OCI-LY7 (cell line): ENCODE measurements around the gene CENPVL1. TPM values are rescaled to one million over a fixed set of nuclear protein-coding genes. Genes with fewer than 3 reads are reported as not detected.

Experiments used
- BruUV-seq: library from RNA; stranded (reverse); fragments of 400-500 nt; replicated peaks from 2 replicates; lab custom pipeline; 2021; lab: Mats Ljungman, UMichigan
- CTCF ChIA-PET: fragments of 300-600 bp; sonication (Branson Sonifier 250); formaldehyde crosslinking; loops from one replicate; lab custom pipeline; 2022; ENCODE audit warnings: antibody characterized with exemption; ENCODE audit not compliant: unreplicated experiment; lab: Charles Lee
- POLR2A ChIA-PET: fragments of 300-600 bp; sonication (Branson Sonifier 250); formaldehyde crosslinking; loops from one replicate; lab custom pipeline; 2022; ENCODE audit warnings: antibody characterized with exemption; lab: Charles Lee
- DNase-seq: peaks from one replicate; pipeline ENCODE4 v3.0.0-alpha.2; 2015; ENCODE audit warnings: low spot score
- H2AFZ ChIP-seq: fragments of 200-600 bp; sonication (generic), shearing (Covaris generic); 2 replicates; pipeline ENCODE4 v1.6.1; 2014; ENCODE audit warnings: mild to moderate bottlenecking, antibody characterized with exemption, low read length, moderate library complexity
- H3K27ac ChIP-seq: fragments of 200-600 bp; sonication (generic); 2 replicates; pipeline ENCODE4 v1.5.1; 2014; ENCODE audit warnings: mixed run types, low read depth, mild to moderate bottlenecking, moderate library complexity, low read length, inconsistent platforms; ENCODE audit not compliant: poor library complexity, severe bottlenecking
- H3K36me3 ChIP-seq: fragments of 200-600 bp; sonication (generic); 2 replicates; pipeline ENCODE4 v1.6.1; 2014; ENCODE audit warnings: mild to moderate bottlenecking, antibody characterized with exemption, low read length, moderate library complexity, mixed read lengths; ENCODE audit not compliant: insufficient read depth
- H3K4me1 ChIP-seq: fragments of 200-600 bp; sonication (generic); 2 replicates; pipeline ENCODE4 v1.5.1; 2014; ENCODE audit warnings: mild to moderate bottlenecking, low read length; ENCODE audit not compliant: insufficient read depth, poor library complexity, severe bottlenecking
- H3K4me2 ChIP-seq: fragments of 200-600 bp; sonication (generic); 2 replicates; pipeline ENCODE4 v1.6.1; 2014; ENCODE audit warnings: mild to moderate bottlenecking, low read length
- H3K4me3 ChIP-seq: fragments of 200-600 bp; sonication (generic); 2 replicates; pipeline ENCODE4 v1.5.1; 2014; ENCODE audit warnings: mild to moderate bottlenecking, low read depth, low read length; ENCODE audit not compliant: poor library complexity, severe bottlenecking
- H3K79me2 ChIP-seq: fragments of 200-600 bp; sonication (generic); 2 replicates; pipeline ENCODE4 v1.6.1; 2016; ENCODE audit warnings: low read depth, mild to moderate bottlenecking, low read length, moderate library complexity, mixed read lengths; ENCODE audit not compliant: insufficient read depth
- H3K9me2 ChIP-seq: fragments of 200-600 bp; sonication (generic); 2 replicates; pipeline ENCODE4 v1.6.1; 2016; ENCODE audit warnings: mild to moderate bottlenecking, low read length, mixed read lengths; ENCODE audit not compliant: insufficient read depth
- H3K9me3 ChIP-seq: fragments of 200-600 bp; sonication (generic); 2 replicates; pipeline ENCODE4 v1.6.1; 2014; ENCODE audit warnings: mild to moderate bottlenecking, mixed run types, low read length, mixed read lengths
- H4K20me1 ChIP-seq: fragments of 200-600 bp; sonication (generic); 2 replicates; pipeline ENCODE4 v1.6.1; 2014; ENCODE audit warnings: mild to moderate bottlenecking, antibody characterized with exemption, low read length, moderate library complexity, mixed read lengths; ENCODE audit not compliant: insufficient read depth
- EZH2phosphoT487 ChIP-seq: fragments of 200-600 bp; sonication (generic); IDR thresholded peaks from 2 replicates; pipeline ENCODE4 v1.6.1; 2018; ENCODE audit warnings: low read depth, borderline replicate concordance, mild to moderate bottlenecking, mixed run types, antibody characterized with exemption, low read length, moderate library complexity, mixed read lengths
- intact Hi-C: fragments of 100-400 bp; cut with micrococcal nuclease; formaldehyde crosslinking; loops from one replicate; pipeline ENCODE4 v1.10.0; 2022; ENCODE audit not compliant: unreplicated experiment
- total RNA-seq, 2 experiments: library from RNA; depleted of rRNA in 1 of 2; stranded (reverse); fragments of >200 nt in 1 of 2; shearing (Covaris generic) in 1 of 2; gene quantifications; 2 replicates each; pipeline ENCODE4 v1.2.3, GENCODE V29; 2014 to 2022
- TF ChIP-seq, protein P1 (sequence below): fragments of 200-600 bp; sonication (generic); conservative IDR thresholded peaks from 2 replicates; pipeline ENCODE4 v1.5.1; 2014; ENCODE audit warnings: mild to moderate bottlenecking, antibody characterized with exemption, low read length, moderate library complexity, mixed read lengths

CENPVL1 gene
- total RNA-seq, 2 experiments from 2014 or later, result not detected

DNA sequence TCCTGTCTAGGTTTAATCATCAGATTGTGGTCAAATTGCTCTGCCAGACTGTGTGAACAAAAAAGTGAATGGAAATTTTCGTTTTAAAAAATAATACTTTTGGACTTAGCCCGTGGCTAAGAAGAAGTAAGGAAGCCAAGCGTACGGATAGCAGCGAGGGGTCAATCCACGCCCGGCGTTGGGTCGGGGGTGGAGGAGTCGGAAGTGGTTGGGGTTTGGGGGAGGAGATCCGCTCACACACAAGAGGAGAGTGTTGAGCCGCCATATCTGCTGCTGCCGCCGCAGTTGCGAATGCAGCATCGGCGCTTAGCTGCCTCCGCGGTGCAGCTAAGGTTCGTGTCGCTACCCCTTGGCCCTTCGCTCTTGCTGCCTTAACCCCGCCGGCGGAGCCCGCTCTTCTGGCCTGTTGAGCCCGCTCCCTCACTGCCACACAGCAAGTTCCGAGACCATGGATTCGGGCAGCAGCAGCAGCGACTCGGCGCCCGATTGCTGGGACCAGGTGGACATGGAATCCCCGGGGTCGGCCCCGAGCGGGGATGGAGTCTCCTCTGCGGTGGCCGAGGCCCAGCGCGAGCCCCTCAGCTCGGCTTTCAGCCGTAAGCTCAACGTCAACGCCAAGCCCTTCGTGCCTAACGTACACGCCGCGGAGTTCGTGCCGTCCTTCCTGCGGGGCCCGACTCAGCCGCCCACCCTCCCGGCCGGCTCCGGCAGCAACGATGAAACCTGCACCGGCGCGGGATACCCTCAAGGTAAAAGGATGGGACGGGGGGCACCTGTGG, 33.1 kb downstream of the CENPVL1 start, which contains the start of gene GSPT2:
TSS of gene GSPT2 (plus strand) at position 264 of the 779 bp plus-strand sequence. CDS start at position 449, 185 bp downstream.
- Histone ChIP-seq H3K4me2 (peak within 1 kb of the TSS; percentile 74), H3K27ac (peak within 1 kb of the TSS; percentile 69), H3K9me3 (no peaks in the 10 kb centered on the region), H4K20me1 (no peaks in the 10 kb centered on the region; the same call in 1 of the 2 replicates), H3K4me3 (peak within 1 kb of the TSS; percentile 88), H3K9me2 (no peaks in the 10 kb centered on the region), H3K4me1 (peaks cover 30% of the 10 kb centered on the region), H3K79me2 (peaks cover 17% of the 10 kb centered on the region; the same call in 1 of the 2 replicates), H3K36me3 (peaks cover 4% of the 10 kb centered on the region; the same call in 1 of the 2 replicates), H2AFZ (peak within 1 kb of the TSS; percentile 90)
- DNase-seq, result peak; percentile 72
- intact Hi-C loops, result loop anchor here (2.0 kb wide), 1 partner anchor 59 kb away; no protein-coding TSS in a partner anchor
- TF ChIP-seq EZH2phosphoT487, result no peak
- POLR2A ChIA-PET, result interaction anchor here (0.8 to 1.4 kb wide), 3 partner anchors 59 to 106 kb away, joined by 3 read pairs; no protein-coding TSS in a partner anchor
- BruUV-seq, result no TSS peak
- CTCF ChIA-PET, result no interaction called here

DNA sequence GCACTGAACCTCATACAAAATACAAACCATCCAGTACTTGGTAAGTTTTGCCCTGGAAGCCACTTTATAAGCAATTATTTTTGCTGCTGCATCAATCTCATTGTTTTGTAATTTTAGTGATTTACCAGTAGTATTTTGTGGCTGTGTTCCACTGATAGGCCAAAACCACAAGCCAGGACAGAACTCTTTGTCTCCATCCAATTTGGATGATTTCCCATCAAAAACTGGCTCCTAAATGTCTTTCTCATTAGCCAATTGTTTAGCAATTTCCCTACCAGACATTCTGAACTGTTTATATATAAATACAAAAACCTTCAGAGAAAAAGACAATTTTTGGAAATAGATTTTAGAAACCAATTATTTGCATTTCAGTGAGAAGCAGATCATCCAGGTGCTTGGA, 37.4 kb downstream of the CENPVL1 start:
- no peaks in the 10 kb centered on the region for H3K9me2 ChIP-seq
- ChIA-PET POLR2A (no interaction called here), CTCF (no interaction called here)
- H3K27ac ChIP-seq, result no peak overlapping the region
- no peak overlapping the region for H3K4me2 ChIP-seq
- no peak overlapping the region for H2AFZ ChIP-seq
- no TSS peak for BruUV-seq
- H4K20me1 ChIP-seq, result no peaks in the 10 kb centered on the region; the same call in 1 of the 2 replicates
- peaks cover 29% of the 10 kb centered on the region for H3K4me1 ChIP-seq
- DNase-seq, result no peak
- no peak overlapping the region for H3K4me3 ChIP-seq
- peaks cover 17% of the 10 kb centered on the region; the same call in 1 of the 2 replicates for H3K79me2 ChIP-seq
- H3K36me3 ChIP-seq, result peaks cover 4% of the 10 kb centered on the region; the same call in 1 of the 2 replicates
- intact Hi-C loops, result no loop called here
- no peaks in the 10 kb centered on the region for H3K9me3 ChIP-seq
- TF ChIP-seq EZH2phosphoT487, result no peak
- TF ChIP-seq, protein P1, sequence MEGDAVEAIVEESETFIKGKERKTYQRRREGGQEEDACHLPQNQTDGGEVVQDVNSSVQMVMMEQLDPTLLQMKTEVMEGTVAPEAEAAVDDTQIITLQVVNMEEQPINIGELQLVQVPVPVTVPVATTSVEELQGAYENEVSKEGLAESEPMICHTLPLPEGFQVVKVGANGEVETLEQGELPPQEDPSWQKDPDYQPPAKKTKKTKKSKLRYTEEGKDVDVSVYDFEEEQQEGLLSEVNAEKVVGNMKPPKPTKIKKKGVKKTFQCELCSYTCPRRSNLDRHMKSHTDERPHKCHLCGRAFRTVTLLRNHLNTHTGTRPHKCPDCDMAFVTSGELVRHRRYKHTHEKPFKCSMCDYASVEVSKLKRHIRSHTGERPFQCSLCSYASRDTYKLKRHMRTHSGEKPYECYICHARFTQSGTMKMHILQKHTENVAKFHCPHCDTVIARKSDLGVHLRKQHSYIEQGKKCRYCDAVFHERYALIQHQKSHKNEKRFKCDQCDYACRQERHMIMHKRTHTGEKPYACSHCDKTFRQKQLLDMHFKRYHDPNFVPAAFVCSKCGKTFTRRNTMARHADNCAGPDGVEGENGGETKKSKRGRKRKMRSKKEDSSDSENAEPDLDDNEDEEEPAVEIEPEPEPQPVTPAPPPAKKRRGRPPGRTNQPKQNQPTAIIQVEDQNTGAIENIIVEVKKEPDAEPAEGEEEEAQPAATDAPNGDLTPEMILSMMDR, result no peak

DNA sequence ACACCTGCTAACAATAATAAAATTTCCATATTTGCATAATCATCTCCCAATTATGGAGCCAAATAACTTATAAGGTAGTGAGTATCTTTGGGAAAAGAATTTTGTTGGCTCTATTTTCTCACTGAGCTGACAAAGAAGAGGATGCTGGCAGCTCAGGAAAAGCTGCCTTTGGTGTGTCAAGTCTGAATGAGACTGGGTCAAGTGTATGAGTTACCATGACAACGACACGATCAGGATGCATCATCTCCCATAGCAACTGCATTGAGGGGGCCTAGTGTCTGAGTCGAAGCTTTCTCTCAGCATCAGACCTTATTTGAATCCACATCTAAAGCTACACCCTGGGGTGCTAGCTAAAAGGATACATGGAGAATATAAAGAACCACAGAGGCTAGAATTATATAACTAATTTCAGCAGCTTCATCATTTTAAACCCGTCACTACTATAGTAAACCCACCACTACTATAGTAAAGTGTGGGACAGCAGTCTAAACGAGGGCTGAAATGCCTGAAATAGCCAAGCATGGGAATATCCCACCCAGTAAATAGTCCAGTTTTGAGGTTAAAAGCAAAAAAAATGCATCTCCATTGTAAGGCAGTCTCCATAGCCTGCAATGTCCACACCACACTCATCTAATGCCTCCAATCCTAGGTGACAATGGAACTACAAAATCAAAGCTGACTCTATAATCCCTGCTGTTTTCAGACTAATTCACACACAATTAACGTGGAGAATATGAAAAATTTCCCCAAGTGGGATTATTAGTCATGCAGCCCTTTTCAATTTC, 48.9 kb downstream of the CENPVL1 start:
- Histone ChIP-seq H3K79me2 (no peaks in the 10 kb centered on the region), H4K20me1 (no peaks in the 10 kb centered on the region), H3K27ac (no peak overlapping the region), H3K9me2 (no peaks in the 10 kb centered on the region), H3K36me3 (no peaks in the 10 kb centered on the region), H3K4me2 (no peak overlapping the region), H2AFZ (no peak overlapping the region), H3K4me1 (no peaks in the 10 kb centered on the region), H3K4me3 (no peak overlapping the region), H3K9me3 (no peaks in the 10 kb centered on the region)
- DNase-seq, result no peak
- no TSS peak for BruUV-seq
- ChIA-PET POLR2A (no interaction called here), CTCF (no interaction called here)
- TF ChIP-seq, protein P1, result no peak
- TF ChIP-seq EZH2phosphoT487, result no peak
- intact Hi-C loops, result no loop called here
